ENCODE results near the gene RASEF.

The RASEF gene

DNA sequence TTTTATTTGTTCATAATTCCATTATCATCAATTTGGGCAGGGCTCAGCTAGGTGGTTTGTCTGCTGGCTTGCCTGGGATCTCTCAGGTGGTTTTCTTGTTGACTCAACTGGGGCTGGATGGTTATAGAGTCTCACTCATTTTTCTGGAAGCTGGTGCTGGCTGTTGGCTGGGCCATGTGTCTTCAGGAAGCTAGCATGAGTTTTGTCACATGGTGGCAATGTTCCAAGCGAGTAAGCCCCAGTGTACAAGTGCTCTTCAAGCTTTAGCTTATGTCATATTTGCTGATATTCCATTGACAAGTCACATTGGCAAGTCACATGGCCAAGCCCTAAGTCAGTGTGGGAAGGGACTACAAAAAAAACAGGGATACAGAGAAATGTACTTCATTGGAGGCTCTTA lies 2.3 kb upstream of the RASEF start:
- TF ChIP-seq GATA2 (IDR thresholded peaks at IDR 0.05; ENCODE audit: low read depth, low read length) (no peak), GATA3 (IDR thresholded peaks at IDR 0.05; ENCODE audit: low read depth, low read length) (no peak)

- TF ChIP-seq GATA2 (IDR thresholded peaks at IDR 0.05; ENCODE audit: low read depth, low read length) (no peak), GATA3 (IDR thresholded peaks at IDR 0.05; ENCODE audit: low read depth, low read length) (no peak)
Measured at GRCh38 chr9:83061990-83062650, 822 bp downstream of the RASEF start.

- no peak for TF ChIP-seq GATA2 (IDR thresholded peaks at IDR 0.05; ENCODE audit: low read depth, low read length)
- TF ChIP-seq GATA3 (IDR thresholded peaks at IDR 0.05; ENCODE audit: low read depth, low read length) = no peak
Measured at GRCh38 chr9:83061036-83061435, 1.9 kb downstream of the RASEF start.

- TF ChIP-seq GATA2 (IDR thresholded peaks at IDR 0.05; ENCODE audit: low read depth, low read length) (peak; percentile 19; the same call in 1 of the 2 replicates), GATA3 (IDR thresholded peaks at IDR 0.05; ENCODE audit: low read depth, low read length) (no peak)
Measured at GRCh38 chr9:83060556-83060955, 2.4 kb downstream of the RASEF start.

GRCh38 chr9:83059417-83059816 lies 3.5 kb downstream of the RASEF start:
- no peak for TF ChIP-seq GATA3 (IDR thresholded peaks at IDR 0.05; ENCODE audit: low read depth, low read length)
- no peak for TF ChIP-seq GATA2 (IDR thresholded peaks at IDR 0.05; ENCODE audit: low read depth, low read length)

DNA sequence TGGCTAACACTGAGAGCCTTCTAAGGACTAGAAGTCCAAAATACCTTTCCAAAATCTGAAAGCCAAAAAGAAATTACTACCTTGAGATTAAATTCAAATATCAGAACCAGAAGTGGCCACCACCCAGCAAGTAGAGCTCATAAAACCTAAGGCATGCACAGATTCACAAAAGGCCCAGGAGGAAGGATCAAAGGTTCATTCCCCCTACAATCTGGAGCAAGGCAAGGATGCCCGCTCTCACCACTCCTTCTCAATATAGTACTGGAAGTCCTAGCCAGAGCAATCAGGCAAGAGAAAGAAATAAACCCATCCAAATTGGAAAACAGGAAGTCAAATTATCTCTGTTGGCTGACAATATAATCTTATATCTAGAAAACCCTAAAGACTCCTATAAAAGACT lies 6.0 kb downstream of the RASEF start:
- TF ChIP-seq GATA3 (IDR thresholded peaks at IDR 0.05; ENCODE audit: low read depth, low read length) (no peak), GATA2 (IDR thresholded peaks at IDR 0.05; ENCODE audit: low read depth, low read length) (no peak)

- TF ChIP-seq GATA2 (IDR thresholded peaks at IDR 0.05; ENCODE audit: low read depth, low read length) (no peak), GATA3 (IDR thresholded peaks at IDR 0.05; ENCODE audit: low read depth, low read length) (no peak)
Measured at GRCh38 chr9:83056174-83056573, 6.8 kb downstream of the RASEF start.

DNA sequence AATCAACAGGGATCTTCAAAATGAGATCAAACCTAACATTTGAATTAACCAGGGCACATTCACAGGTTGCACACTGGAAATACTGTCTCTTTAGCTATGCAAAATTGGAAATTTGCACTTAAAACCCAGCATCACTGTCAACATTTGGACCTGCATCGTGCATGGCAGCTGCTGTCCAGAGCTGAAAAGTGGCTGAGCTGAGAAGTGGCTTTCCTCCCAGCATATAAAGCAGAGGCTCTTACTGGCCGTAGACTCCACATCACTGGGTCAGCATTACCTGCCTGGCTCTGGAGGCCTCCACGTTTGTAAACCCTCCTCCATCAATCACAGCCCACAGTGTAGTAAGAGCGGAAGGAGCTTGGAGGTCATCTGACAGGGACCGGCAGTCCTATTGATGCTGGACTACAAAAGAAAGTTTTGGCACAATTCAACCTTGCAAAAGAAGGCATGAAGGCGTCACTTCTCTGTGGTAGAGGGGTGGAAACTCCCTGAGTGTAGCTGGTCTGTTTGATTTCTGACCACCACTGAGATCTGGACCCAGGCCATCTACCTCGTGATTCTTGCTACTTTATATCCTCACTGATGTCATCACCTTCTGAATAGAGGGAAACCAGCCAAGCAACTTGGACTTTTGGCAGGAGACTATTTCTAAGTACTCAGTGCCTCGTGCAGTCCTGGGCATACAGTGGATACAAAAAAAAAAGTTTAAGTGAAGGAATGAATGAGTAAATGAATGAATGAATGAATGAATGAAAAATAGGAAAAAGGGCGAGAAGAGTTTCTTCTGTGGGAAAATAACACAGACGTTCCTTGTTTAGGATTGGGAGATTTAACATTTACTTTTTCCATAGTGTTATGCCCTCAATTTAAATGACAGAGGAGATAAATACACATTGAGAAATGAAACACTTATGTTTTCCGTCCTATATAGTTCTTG lies 14.8 kb downstream of the RASEF start:
- TF ChIP-seq GATA2 (IDR thresholded peaks at IDR 0.05; ENCODE audit: low read depth, low read length) = no peak
- no peak for TF ChIP-seq GATA3 (IDR thresholded peaks at IDR 0.05; ENCODE audit: low read depth, low read length)

DNA sequence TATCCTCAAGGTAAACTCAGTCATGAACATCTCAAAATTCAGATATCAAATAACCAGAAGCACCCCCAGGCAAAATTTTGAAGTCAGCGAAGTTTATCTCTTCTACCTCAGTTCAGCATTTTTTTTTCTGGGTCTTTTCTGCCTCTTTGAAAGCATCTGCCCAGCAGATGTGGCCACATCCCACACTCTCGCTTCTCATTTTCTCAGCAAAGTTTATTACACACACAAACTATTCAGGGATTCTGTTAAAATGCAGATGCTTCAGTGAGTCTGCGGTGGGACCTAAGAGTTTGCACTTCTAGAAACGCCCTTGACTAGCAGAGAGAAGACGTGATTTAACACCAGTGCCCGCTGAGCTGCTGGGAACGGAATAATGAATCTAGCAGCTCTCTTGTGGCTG lies 19.3 kb downstream of the RASEF start:
- TF ChIP-seq GATA2 (IDR thresholded peaks at IDR 0.05; ENCODE audit: low read depth, low read length) (no peak), GATA3 (IDR thresholded peaks at IDR 0.05; ENCODE audit: low read depth, low read length) (no peak)

- no peak for TF ChIP-seq GATA2 (IDR thresholded peaks at IDR 0.05; ENCODE audit: low read depth, low read length)
- TF ChIP-seq GATA3 (IDR thresholded peaks at IDR 0.05; ENCODE audit: low read depth, low read length) = no peak
Measured at GRCh38 chr9:83041771-83042170, 21.2 kb downstream of the RASEF start.

GRCh38 chr9:83039303-83039702 lies 23.6 kb downstream of the RASEF start:
- no peak for TF ChIP-seq GATA3 (IDR thresholded peaks at IDR 0.05; ENCODE audit: low read depth, low read length)
- no peak for TF ChIP-seq GATA2 (IDR thresholded peaks at IDR 0.05; ENCODE audit: low read depth, low read length)

DNA sequence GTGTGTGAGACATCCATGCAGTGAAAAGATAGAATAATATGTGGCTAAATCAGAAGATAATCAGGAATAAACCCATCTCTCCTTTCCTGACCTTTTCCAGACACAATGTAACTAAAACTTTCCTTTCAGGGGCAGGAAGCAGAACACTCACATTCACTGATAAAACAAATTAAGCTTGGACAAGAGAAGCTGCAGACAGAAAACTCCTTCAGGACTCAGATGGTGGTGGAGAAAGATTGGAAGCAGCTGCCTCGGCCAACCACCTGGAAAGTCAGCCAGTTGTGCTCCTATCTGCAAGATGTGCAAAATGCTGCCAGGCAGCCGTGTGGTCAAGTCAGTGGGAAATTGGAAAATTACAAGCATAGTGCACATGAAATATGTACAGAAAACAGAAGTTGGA lies 26.9 kb downstream of the RASEF start:
- TF ChIP-seq GATA2 (IDR thresholded peaks at IDR 0.05; ENCODE audit: low read depth, low read length) (peak; percentile 65), GATA3 (IDR thresholded peaks at IDR 0.05; ENCODE audit: low read depth, low read length) (peak; percentile 43; the same call in 1 of the 2 replicates)

DNA sequence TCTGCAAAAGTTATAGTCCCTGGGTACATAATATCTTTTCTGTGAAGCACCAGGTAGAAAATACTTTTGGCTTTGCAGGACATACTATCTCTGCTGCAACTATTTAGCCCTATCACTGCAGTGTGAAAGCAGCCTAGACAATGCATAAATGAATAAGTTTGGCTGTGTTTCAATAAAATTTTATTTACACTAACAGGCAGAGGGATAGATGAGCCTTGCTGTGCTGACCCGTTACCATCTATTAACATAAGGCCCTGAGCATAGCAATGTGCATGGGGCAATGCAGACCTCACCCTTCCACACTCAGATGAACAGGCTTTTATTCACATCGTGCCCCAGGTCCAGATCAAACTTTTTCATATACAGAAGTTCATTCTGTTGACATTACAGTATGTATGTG lies 27.8 kb downstream of the RASEF start:
- no peak for TF ChIP-seq GATA2 (IDR thresholded peaks at IDR 0.05; ENCODE audit: low read depth, low read length)
- no peak for TF ChIP-seq GATA3 (IDR thresholded peaks at IDR 0.05; ENCODE audit: low read depth, low read length)

GRCh38 chr9:83034587-83034986 lies 28.4 kb downstream of the RASEF start:
- TF ChIP-seq GATA2 (IDR thresholded peaks at IDR 0.05; ENCODE audit: low read depth, low read length) = no peak
- no peak for TF ChIP-seq GATA3 (IDR thresholded peaks at IDR 0.05; ENCODE audit: low read depth, low read length)

DNA sequence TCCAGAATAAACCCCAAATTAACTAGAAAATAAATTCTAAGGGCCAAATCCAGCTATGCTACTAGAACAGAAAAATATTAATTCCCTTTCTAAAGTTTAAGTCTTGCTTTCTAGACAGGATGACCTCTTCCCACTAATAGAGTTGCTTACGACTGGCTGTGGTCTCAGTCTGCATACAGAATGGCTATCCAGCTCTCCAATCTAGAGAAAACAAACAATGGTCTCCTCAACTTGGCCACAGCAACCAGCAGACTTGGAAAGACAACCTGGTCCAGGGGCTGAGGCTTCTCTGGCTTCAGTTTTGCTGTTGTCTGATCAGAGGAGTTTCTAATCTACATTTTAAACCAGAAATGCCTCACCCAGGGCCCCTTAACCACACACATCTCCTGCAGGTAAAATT lies 28.9 kb downstream of the RASEF start:
- TF ChIP-seq GATA2 (IDR thresholded peaks at IDR 0.05; ENCODE audit: low read depth, low read length) (no peak), GATA3 (IDR thresholded peaks at IDR 0.05; ENCODE audit: low read depth, low read length) (no peak)

Data from SH-SY5Y (cell line).